K562 (cell line): ENCODE data around the gene HOXB3. TPM values are rescaled to one million over a fixed set of nuclear protein-coding genes. Genes with fewer than 3 reads are reported as not detected.
A peak's percentile ranks its signal among the peaks of the same experiment; 100 is the strongest.

Experiments used
- ATAC-seq: fragments of 200-7000 bp; cut with Tn5 transposase; 3 replicates; pipeline ENCODE4 v1.9.1; 2020; ENCODE audit warnings: moderate library complexity
- BruUV-seq: library from RNA; stranded (reverse); fragments of 400-500 nt; replicated peaks from 2 replicates; lab custom pipeline; 2021; lab: Mats Ljungman, UMichigan
- CTCF ChIA-PET: fragments of 300-600 bp; formaldehyde crosslinking; extraction: SDS; loops from one replicate; lab custom pipeline; 2021; ENCODE audit warnings: low intra/inter-chr PET ratio; lab: Yijun Ruan, JAX
- POLR2A ChIA-PET: fragments of 300-600, 350-650 bp; sonication (Branson Sonifier 250); formaldehyde crosslinking; extraction: SDS; loops from one replicate; lab custom pipeline; 2021; ENCODE audit warnings: antibody characterized with exemption, inconsistent platforms; lab: Yijun Ruan, JAX
- DNase-seq, 4 experiments: peaks; one replicate each; pipeline versions ENCODE4 v3.0.0 to v3.0.0-alpha.2; 2011 to 2018; ENCODE audit warnings: low spot score in 3 of 4, mixed read lengths in 3 of 4; ENCODE audit errors: extremely low read depth in 1 of 4
- FAIRE-seq: peaks from 2 replicates; lab custom pipeline; 2011; peaks lifted over from hg19 to GRCh38; lab: Jason Lieb, UNC
- H2AFZ ChIP-seq: 2 replicates; pipeline ENCODE4 v1.6.0; 2011; ENCODE audit warnings: low read depth, low read length, control low read depth, inconsistent platforms
- H3K27ac ChIP-seq: fragments of 200-600 bp; 3 replicates; pipeline ENCODE4 v1.8.0; 2011; ENCODE audit warnings: low read depth, mild to moderate bottlenecking, control low read depth, inconsistent platforms, low read length, moderate library complexity, mixed read lengths; ENCODE audit errors: extremely low read depth
- H3K27me3 ChIP-seq, 2 experiments: fragments of 300-600 bp in 1 of 2; 2 replicates in 1 of 2; 3 replicates in 1 of 2; pipeline versions ENCODE4 v1.6.0 to v1.8.0; 2011; ENCODE audit warnings: inconsistent platforms in 2 of 2, low read length in 2 of 2, mild to moderate bottlenecking in 1 of 2, mixed read lengths in 1 of 2, moderate library complexity in 1 of 2; ENCODE audit not compliant: control insufficient read depth in 2 of 2, insufficient read depth in 2 of 2
- H3K36me3 ChIP-seq: fragments of 300-600 bp; 3 replicates; pipeline ENCODE4 v1.8.0; 2011; ENCODE audit warnings: mild to moderate bottlenecking, low read length, inconsistent platforms; ENCODE audit not compliant: control insufficient read depth, insufficient read depth
- H3K4me1 ChIP-seq, 2 experiments: fragments of 200-600 bp in 1 of 2; replicated peaks in 1 of 2; 2 replicates in 1 of 2; 3 replicates in 1 of 2; pipeline versions ENCODE4 v1.5.1 to v1.8.0; 2011; ENCODE audit warnings: inconsistent platforms in 2 of 2, low read length in 2 of 2, mild to moderate bottlenecking in 1 of 2, mixed read lengths in 1 of 2, moderate library complexity in 1 of 2; ENCODE audit not compliant: control insufficient read depth in 2 of 2, insufficient read depth in 2 of 2
- H3K4me2 ChIP-seq: 2 replicates; pipeline ENCODE4 v1.6.1; 2011; ENCODE audit warnings: low read length, control low read depth, inconsistent platforms, mixed read lengths; ENCODE audit not compliant: insufficient read depth
- H3K4me3 ChIP-seq: fragments of 200-600 bp; sonication (generic), shearing (Covaris generic); 2 replicates; pipeline ENCODE4 v1.5.1; 2016; ENCODE audit warnings: control low read depth, inconsistent platforms
- H3K79me2 ChIP-seq: fragments of 200-600 bp; 3 replicates; pipeline ENCODE4 v1.8.0; 2011; ENCODE audit warnings: low read length, inconsistent platforms; ENCODE audit not compliant: control insufficient read depth, insufficient read depth
- H3K9ac ChIP-seq, 2 experiments: 2 replicates each; pipeline versions ENCODE4 v1.6.0 to v1.6.1; 2011; ENCODE audit warnings: low read depth in 2 of 2, low read length in 2 of 2, control low read depth in 1 of 2, inconsistent platforms in 1 of 2, mild to moderate bottlenecking in 1 of 2, mixed read lengths in 1 of 2; ENCODE audit not compliant: insufficient read depth in 1 of 2
- H3K9me1 ChIP-seq: one replicate; pipeline ENCODE4 v1.6.0; 2011; ENCODE audit warnings: inconsistent platforms, mild to moderate bottlenecking, low read length, moderate library complexity; ENCODE audit not compliant: control insufficient read depth, insufficient read depth
- H3K9me3 ChIP-seq: replicated peaks from 2 replicates; pipeline ENCODE4 v1.5.1; 2011; ENCODE audit warnings: low read depth, low read length, inconsistent platforms; ENCODE audit not compliant: control insufficient read depth, insufficient read depth
- H4K20me1 ChIP-seq: replicated peaks from 2 replicates; pipeline ENCODE4 v1.6.1; 2011; ENCODE audit warnings: low read length, inconsistent platforms, mixed read lengths; ENCODE audit not compliant: control insufficient read depth, insufficient read depth
- BHLHE40 ChIP-seq: IDR thresholded peaks from 2 replicates; pipeline ENCODE4 v1.6.1; 2011; ENCODE audit warnings: low read length, improper control_type of control experiment
- ZNF133 ChIP-seq: fragments of 250-450 bp; sonication (Bioruptor Pico); IDR thresholded peaks from 2 replicates; pipeline ENCODE4 v1.4.0; 2020; ENCODE audit warnings: mild to moderate bottlenecking
- ZNF174 ChIP-seq: fragments of 250-450 bp; sonication (Bioruptor Pico); IDR thresholded peaks from 2 replicates; pipeline ENCODE4 v1.4.0; 2020; ENCODE audit warnings: mild to moderate bottlenecking
- WGBS: fragments of 100-300 bp; shearing (Covaris generic); methylation state at CpG from one replicate; pipeline ENCODE4 v1.1.6; 2016; ENCODE audit warnings: low coverage, mixed read lengths; ENCODE audit not compliant: insufficient coverage; ENCODE audit errors: missing lambda C conversion rate; 5-methylcytosine and 5-hydroxymethylcytosine counted together
- in situ Hi-C: fragments of 300-500 bp; cut with MboI; formaldehyde crosslinking; loops from 4 replicates; pipeline ENCODE4 v1.15.0; 2018; ENCODE audit warnings: inconsistent platforms, mixed read lengths
- intact Hi-C: fragments of 100-400 bp; cut with micrococcal nuclease; formaldehyde crosslinking; loops from 2 replicates; pipeline ENCODE4 v1.14.2; 2022
- polyA plus RNA-seq, 8 experiments: library from polyadenylated mRNA; depleted of rRNA in 4 of 8; stranded (reverse) in 5 of 8; unstranded in 3 of 8; fragments of >200 nt; fragmentation: Nextera tagmentation in 2 of 8; fragmentation: Illumina TruSeq in 1 of 8; extraction: Ambion mirVana in 2 of 8; extraction: Trizol in 1 of 8; gene quantifications; 2 replicates each; pipeline versions ENCODE4 v1.2.1 to v1.2.3, GENCODE V29; 2011 to 2014; ENCODE audit warnings: inconsistent platforms in 1 of 8, missing spikeins in 1 of 8
- total RNA-seq, 7 experiments: library from RNA; depleted of rRNA in 6 of 7; stranded (reverse); fragments of >200 nt in 6 of 7; fragmentation: Illumina TruSeq in 2 of 7; extraction: Trizol in 2 of 7; gene quantifications; 2 replicates each; pipeline versions ENCODE4 v1.2.1 to v1.2.3, GENCODE V29; 2011 to 2021; ENCODE audit warnings: low replicate concordance in 1 of 7
- TF ChIP-seq, protein P1 (sequence below): fragments of 200-800 bp; sonication (Bioruptor generic); IDR thresholded peaks from 2 replicates; pipeline ENCODE4 v1.6.1; 2017; ENCODE audit warnings: missing genetic modification characterization, missing compliant biosample characterization
- TF ChIP-seq, protein P2 (sequence below): sonication (generic); formaldehyde crosslinking; IDR thresholded peaks from 2 replicates; pipeline ENCODE4 v1.8.0; 2022; ENCODE audit warnings: mild to moderate bottlenecking, missing genetic modification reagents
- TF ChIP-seq, protein P3 (sequence below), 2 experiments: fragments of 200-800 bp in 1 of 2; sonication (Bioruptor generic) in 1 of 2; sonication (generic) in 1 of 2; formaldehyde crosslinking in 1 of 2; IDR thresholded peaks in 1 of 2; conservative IDR thresholded peaks in 1 of 2; 2 replicates each; pipeline versions ENCODE4 v1.5.0 to v1.6.1; 2016 to 2020; ENCODE audit warnings: missing compliant biosample characterization in 1 of 2, missing genetic modification characterization in 1 of 2, missing genetic modification reagents in 1 of 2

The HOXB3 gene
- total and polyA plus RNA-seq, 9 of the 15 experiments (the other 6 are each of a cell fraction or from before 2014, with no cell fraction given): 2.4 to 41.3 (median 20.2) TPM

DNA sequence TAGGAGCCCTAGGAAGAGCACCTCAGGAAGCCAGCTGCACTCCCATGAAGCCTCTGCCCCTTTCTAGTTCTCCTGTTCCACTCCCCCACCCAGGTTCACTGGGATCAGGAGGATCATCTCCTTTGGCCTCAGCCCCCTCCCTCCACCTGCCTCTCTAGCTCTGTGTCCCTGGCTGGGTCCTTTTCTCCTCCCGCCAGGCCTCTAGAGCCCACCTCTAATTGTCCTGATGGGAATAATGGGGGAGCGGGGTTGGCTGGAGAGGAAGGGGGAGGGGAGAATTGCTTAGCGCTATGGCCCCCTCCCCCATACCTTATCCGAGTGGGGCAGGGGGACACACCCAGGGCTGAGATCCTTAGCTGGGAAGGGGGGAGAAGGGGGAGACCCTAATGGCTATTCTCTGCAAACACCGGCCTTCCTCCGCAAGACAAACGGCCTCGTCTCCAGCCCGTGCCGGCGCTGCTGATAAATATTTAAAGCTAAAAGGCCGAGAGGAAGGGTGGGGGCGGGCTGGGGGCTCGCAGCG, 19.8 kb upstream of the HOXB3 start:
- Histone ChIP-seq H3K27ac (peak overlapping the region; percentile 86), H3K4me1 (peaks cover 26 to 59% of the 10 kb centered on the region in 2 experiments), H2AFZ (peak overlapping the region; percentile 47), H3K27me3 (no peaks in the 10 kb centered on the region), H3K9me3 (no peaks in the 10 kb centered on the region), H3K4me3 (peak overlapping the region; percentile 56), H3K79me2 (peaks cover 22% of the 10 kb centered on the region; the same call in 2 of the 3 replicates), H3K4me2 (peak overlapping the region; percentile 71), H3K36me3 (peaks cover 12% of the 10 kb centered on the region; the same call in 1 of the 3 replicates), H3K9ac (peak overlapping the region; percentile 80 to 94), H4K20me1 (no peaks in the 10 kb centered on the region), H3K9me1 (no peaks in the 10 kb centered on the region)
- ChIA-PET POLR2A (interaction anchor here (0.6 to 1.2 kb wide), 6 partner anchors 11 to 1668 kb away, joined by 3 to 5 read pairs (median 3); partner anchors contain the start of gene NFE2L1), CTCF (no interaction called here)
- no peak for TF ChIP-seq ZNF174 (CRISPR knock-in tag)
- TF ChIP-seq, protein P1, sequence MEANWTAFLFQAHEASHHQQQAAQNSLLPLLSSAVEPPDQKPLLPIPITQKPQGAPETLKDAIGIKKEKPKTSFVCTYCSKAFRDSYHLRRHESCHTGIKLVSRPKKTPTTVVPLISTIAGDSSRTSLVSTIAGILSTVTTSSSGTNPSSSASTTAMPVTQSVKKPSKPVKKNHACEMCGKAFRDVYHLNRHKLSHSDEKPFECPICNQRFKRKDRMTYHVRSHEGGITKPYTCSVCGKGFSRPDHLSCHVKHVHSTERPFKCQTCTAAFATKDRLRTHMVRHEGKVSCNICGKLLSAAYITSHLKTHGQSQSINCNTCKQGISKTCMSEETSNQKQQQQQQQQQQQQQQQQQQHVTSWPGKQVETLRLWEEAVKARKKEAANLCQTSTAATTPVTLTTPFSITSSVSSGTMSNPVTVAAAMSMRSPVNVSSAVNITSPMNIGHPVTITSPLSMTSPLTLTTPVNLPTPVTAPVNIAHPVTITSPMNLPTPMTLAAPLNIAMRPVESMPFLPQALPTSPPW: peak; percentile 52
- TF ChIP-seq, protein P2, sequence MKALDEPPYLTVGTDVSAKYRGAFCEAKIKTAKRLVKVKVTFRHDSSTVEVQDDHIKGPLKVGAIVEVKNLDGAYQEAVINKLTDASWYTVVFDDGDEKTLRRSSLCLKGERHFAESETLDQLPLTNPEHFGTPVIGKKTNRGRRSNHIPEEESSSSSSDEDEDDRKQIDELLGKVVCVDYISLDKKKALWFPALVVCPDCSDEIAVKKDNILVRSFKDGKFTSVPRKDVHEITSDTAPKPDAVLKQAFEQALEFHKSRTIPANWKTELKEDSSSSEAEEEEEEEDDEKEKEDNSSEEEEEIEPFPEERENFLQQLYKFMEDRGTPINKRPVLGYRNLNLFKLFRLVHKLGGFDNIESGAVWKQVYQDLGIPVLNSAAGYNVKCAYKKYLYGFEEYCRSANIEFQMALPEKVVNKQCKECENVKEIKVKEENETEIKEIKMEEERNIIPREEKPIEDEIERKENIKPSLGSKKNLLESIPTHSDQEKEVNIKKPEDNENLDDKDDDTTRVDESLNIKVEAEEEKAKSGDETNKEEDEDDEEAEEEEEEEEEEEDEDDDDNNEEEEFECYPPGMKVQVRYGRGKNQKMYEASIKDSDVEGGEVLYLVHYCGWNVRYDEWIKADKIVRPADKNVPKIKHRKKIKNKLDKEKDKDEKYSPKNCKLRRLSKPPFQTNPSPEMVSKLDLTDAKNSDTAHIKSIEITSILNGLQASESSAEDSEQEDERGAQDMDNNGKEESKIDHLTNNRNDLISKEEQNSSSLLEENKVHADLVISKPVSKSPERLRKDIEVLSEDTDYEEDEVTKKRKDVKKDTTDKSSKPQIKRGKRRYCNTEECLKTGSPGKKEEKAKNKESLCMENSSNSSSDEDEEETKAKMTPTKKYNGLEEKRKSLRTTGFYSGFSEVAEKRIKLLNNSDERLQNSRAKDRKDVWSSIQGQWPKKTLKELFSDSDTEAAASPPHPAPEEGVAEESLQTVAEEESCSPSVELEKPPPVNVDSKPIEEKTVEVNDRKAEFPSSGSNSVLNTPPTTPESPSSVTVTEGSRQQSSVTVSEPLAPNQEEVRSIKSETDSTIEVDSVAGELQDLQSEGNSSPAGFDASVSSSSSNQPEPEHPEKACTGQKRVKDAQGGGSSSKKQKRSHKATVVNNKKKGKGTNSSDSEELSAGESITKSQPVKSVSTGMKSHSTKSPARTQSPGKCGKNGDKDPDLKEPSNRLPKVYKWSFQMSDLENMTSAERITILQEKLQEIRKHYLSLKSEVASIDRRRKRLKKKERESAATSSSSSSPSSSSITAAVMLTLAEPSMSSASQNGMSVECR (CRISPR knock-in tag): peak; percentile 39; the same call in 1 of the 2 replicates
- TF ChIP-seq ZNF133: no peak
- TF ChIP-seq BHLHE40: 0 out of 2 replicates have a peak, but pooled peaks have one; percentile 24
- TF ChIP-seq, protein P3, sequence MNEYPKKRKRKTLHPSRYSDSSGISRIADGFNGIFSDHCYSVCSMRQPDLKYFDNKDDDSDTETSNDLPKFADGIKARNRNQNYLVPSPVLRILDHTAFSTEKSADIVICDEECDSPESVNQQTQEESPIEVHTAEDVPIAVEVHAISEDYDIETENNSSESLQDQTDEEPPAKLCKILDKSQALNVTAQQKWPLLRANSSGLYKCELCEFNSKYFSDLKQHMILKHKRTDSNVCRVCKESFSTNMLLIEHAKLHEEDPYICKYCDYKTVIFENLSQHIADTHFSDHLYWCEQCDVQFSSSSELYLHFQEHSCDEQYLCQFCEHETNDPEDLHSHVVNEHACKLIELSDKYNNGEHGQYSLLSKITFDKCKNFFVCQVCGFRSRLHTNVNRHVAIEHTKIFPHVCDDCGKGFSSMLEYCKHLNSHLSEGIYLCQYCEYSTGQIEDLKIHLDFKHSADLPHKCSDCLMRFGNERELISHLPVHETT (CRISPR knock-in tag; conservative IDR thresholded peaks at IDR 0.05 in 1 of 2, IDR thresholded peaks at IDR 0.05 in 1 of 2): peak in 1 of 2 experiments; percentile 17; a peak in 1 of 4 replicates
- in situ Hi-C loops: no loop called here
- BruUV-seq: TSS peak; percentile 24
- peak; percentile 65 for FAIRE-seq
- 0% methylated on average over 1 of the region's 15 CpGs for WGBS
- peak; percentile 12 for ATAC-seq
- DNase-seq: peak in 2 of 4 experiments; percentile 43 to 44
- intact Hi-C loops: no loop called here
